ENCODE measurements around the gene CDC5L. TPM values are rescaled to one million over a fixed set of nuclear protein-coding genes. Genes with fewer than 3 reads are reported as not detected.

CDC5L gene
- total RNA-seq, 1 experiment from 2014 or later, result 34.7 TPM

GRCh38 chr6:44498436-44498835 is 110.9 kb downstream of the CDC5L start:
- DNase-seq (ENCODE audit: low spot score), result no peak

GRCh38 chr6:44499609-44500008 is 112.1 kb downstream of the CDC5L start:
- DNase-seq (ENCODE audit: low spot score), result no peak

Other genes starting within 250 kb of the CDC5L start
- not detected in 2 replicates for gene CAPN11, start 228.9 kb upstream of the CDC5L start, total RNA-seq (2014; rRNA removed; shearing (Covaris generic))
- not detected in 2 replicates for gene MYMX, start 170.8 kb upstream of the CDC5L start, total RNA-seq (2014; rRNA removed; shearing (Covaris generic))
- 17.3 and 33.8 TPM in 2 replicates for gene SLC29A1, start 164.1 kb upstream of the CDC5L start, total RNA-seq (2014; rRNA removed; shearing (Covaris generic))
- gene HSP90AB1, start 140.6 kb upstream of the CDC5L start, total RNA-seq (2014; rRNA removed; shearing (Covaris generic)), result 2,045 and 2,316 TPM in 2 replicates
- 177 and 195 TPM in 2 replicates for gene SLC35B2, start 130.2 kb upstream of the CDC5L start, total RNA-seq (2014; rRNA removed; shearing (Covaris generic))
- 11.2 and 12.4 TPM in 2 replicates for gene NFKBIE, start 122.2 kb upstream of the CDC5L start, total RNA-seq (2014; rRNA removed; shearing (Covaris generic))
- 0.37 TPM in 1 of 2 replicates, not detected in the other for gene TMEM151B, start 117.3 kb upstream of the CDC5L start, total RNA-seq (2014; rRNA removed; shearing (Covaris generic))
- 9.5 and 14.0 TPM in 2 replicates for gene AARS2, start 74.4 kb upstream of the CDC5L start, total RNA-seq (2014; rRNA removed; shearing (Covaris generic))
- gene SPATS1, start 45.1 kb upstream of the CDC5L start, total RNA-seq (2014; rRNA removed; shearing (Covaris generic)), result not detected in 2 replicates

All from H4 (cell line).